AML-193 (cell line): ENCODE measurements around the gene TRDMT1.
A peak's percentile ranks its signal among the peaks of the same experiment; 100 is the strongest.

ENCODE experiments used
- DNase-seq, 2 experiments: peaks; one replicate each; lab custom pipeline; 2025; lab: John Stamatoyannopoulos, UW

The TRDMT1 gene

DNA sequence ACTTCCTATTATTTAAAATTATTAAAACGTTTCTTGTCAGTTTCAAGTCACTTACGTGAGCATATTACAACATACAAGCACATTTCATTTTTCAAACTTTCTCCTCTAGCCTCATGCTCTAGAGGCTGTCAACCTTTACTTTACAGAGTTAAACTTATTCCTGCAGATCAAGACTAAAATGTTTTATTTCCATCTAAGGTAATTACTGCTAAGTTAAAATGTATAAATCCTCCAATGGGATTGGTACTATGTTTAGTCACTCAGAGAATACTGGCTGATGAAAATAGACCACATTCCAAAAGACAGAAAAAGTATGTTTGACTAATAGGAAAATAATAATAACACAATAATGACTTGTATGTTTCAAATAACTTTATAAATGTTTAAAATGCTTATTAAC lies 8.4 kb upstream of the TRDMT1 start:
- DNase-seq: no peak

DNA sequence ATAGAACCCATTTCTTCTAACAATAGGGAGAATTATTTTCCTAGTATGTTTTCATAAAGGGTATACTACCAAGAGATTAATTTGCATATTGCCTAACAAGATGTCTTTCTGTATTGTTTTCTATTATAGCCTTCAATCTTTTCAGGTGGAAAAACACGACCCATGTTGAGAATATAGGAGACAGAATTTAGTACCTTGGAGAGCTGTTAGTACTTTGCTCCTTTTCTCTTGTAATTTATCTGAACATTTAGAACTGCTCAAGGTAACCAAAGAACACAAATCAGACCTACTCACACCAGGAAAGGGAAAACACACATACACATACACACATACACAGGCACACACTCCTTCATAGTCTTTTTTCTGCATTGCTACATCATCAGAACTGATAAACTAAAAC lies 7.8 kb upstream of the TRDMT1 start:
- DNase-seq: no peak

DNA sequence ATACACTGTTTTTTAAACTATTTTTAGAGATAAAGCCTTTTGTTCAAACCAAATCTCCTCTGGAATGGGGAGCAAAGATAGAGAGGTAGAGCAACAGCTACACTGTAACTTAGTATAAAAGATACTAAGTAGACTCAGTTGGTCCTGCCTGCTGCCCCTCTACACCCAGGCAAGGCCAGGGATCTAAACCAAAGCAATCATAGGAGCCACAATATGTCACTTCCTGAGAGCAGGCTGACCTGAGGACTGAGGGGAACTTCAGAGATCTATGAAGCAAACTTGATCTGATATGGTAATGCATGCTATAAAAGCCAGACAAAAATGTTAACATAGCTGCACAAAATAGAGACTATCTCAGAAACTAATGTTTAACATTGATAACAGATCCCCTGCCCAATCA lies 7.0 kb upstream of the TRDMT1 start:
- DNase-seq: no peak

DNA sequence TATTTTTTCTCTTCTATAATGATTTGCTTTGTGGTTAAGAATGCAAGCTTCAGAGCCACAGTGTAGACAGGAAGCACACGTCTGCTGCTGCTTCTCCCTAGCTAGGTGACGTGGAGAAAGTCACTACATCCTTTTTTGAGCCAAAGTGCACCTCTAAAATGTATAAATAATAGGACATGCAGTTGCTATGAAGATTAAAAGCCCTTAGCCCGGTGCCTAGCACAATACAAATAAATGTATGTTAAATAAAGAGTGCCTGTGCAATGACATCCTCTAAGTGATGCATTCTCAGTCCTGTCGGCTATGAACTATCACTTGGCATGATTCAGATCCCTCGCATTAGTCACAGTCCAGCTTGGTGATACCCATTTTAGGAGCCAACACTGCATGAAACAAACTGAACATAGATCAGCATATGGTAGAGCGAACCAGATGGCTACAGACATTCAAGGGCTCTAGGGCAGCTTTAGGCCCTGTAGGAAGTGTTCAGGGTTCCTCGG lies 4.8 kb upstream of the TRDMT1 start:
- DNase-seq: peak in 1 of 2 experiments; percentile 36

DNA sequence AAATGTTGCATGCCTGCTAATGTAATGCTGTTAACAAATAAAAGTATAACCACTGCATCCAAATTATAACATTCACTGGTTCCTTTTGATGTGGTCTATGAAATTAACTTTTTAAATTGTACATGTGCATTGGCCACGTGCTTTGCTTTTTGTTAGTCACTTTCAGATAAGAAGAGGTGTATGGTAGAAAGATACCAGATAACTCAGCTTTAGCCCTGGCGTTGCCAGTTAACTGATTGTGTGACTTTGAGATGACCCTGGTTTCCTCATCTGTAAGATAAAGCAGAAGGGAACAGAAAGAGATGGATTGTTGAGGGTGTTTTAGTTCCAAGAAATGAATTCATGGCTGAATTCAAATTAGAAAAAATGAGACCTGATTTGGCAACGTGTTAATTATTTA lies 1.9 kb upstream of the TRDMT1 start:
- no peak for DNase-seq

DNA sequence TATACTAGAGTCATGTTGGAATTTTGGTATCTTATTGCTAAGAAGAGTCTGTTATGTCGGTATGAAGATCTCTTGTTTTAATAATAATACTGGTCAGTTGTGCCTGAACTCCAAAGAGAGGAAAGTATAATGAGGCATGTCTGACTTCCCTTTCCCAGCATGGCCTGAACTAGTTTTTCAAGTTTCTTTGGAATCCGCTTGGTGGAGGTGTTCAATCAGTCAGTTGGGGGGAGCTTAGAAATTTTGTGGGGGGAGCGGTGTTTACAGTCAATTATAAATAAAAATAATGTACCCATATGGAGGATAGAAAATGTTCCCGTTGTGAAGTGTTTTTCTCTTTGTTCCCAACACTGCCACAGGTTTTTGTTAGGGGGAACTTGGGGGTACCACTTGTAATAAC lies 1.5 kb upstream of the TRDMT1 start:
- DNase-seq: no peak

DNA sequence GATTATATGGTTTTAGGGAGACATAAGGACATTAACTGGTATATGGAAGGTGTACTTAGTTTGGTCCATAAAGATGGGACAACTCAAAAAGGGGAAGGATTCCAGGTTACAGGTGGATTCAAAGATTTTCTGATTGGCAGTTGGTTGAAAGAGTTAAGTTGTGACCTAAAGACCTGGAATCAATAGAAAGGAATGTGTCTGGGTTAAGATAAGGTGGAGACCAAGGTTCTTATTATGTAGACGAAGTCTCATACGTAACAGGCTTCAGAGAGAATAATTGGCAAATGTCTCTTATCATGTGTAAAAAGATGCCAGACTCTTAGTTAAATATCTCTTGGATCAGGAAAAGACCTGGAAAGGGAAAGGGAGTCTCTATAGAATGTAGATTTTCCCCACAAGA lies 1.0 kb upstream of the TRDMT1 start:
- no peak for DNase-seq

DNA sequence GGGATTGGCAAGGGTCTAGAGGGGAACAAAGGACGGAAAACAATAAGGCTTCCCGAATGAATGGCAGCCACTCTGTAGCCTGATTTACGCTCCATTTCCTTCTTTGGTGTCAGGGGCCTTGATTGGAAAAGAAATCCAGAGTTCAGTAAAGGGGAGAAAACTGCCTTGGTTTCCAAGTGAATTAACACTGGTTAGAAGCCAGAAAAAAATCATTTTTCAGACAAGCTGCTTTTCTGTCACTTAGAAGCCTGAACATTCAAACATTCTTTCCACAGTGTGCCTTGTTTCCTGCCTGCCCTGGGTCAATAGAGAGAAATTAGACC lies 283 bp upstream of the TRDMT1 start:
- DNase-seq: no peak

DNA sequence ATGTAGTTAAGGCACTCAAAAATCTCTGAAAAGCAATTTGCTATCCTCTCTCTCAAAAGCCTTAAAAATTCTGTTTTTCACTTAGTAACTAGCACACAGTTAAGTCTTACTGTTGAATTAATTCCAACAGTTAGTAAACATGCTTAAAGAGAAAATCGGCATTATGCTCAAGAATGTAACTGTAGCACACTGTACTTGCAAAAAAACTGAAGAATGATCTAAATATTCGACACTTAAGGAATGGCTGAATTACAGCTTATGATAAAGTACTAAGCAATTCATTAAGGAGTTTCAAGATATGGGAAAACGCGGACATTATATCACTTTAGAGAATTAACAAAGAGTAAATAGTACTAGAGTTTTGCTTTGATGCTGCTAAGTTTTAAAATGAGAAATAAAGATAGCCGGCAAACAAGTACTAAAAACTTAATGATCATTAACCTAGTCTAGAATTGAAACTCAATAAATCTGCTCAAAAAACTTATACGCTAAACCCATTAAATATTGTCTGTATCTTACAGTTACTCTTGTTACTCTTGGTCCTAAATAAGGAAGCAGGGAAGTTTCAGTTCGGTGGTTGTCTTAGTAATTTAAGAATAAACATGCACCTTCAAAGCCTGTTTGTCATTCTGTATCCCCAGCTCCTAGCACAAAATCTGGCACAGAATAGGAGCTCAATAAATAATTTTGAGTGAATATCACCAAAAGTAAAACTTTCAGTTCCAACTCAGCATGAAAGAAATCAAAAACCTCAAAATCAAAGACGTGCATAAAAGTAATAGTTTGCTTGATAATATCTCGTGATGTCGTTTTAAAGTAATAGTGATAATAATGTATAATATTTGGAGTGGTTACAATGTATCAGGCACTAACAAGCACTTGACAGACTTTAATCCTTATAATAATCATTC lies 1.2 kb downstream of the TRDMT1 start:
- DNase-seq: peak; percentile 28 to 34

DNA sequence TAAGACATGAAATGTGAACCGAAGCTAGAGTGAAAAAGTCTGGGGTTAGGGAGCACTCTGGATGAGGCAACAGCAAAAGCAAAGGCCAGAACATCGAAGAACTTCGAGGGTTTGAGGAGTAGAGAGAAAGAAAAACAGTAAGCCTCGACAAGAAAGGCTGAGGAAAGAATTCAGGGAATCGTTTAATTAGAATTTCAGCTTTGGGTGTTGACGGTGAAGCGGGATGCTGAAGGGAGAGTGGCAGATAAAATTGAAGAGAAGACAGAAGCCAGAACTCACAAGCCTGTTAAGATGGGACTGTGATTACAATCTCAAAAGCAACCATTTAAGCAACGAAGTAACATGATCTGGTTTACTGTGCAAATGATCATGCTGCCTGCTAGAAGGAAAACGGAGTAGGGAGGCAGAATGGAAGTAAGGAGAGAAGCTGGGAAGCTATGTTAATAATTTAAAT lies 2.1 kb downstream of the TRDMT1 start:
- no peak for DNase-seq

DNA sequence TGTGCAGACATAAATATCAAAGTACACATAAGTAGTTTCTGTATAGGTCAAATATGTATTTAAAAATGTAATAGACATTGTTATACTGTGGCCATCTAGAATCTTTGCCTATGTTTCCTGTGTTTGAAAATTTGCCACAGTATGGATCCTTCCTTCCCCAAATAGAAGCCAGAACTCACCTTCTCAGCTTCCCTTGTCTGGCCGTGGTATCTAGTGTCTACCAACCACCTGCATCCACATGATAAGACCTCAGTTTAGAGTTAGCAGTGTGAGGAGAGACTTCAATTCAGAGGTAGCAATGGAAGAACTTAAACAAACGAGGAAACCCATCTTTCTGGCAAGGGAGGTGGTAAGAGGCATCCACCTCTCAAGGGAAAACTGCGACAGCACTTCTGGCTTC lies 4.9 kb downstream of the TRDMT1 start:
- no peak for DNase-seq

DNA sequence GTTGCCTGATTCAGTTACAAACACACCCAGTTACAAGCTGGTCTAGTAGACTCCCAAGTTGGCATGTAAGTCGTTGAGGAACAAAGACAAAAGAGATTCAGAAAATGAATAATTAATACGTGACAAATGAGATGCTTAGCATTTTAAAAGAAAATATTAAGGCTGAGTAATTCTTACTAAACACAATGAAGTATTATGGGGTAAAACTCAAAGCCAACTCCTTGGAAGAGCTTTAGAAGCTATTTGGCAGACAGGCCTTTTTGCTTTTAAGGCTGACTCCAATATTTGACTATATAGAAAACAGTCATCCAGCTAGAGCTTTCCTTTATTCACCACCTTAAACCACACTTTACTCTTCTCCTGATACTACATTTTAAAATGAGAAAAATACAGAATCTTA lies 5.4 kb downstream of the TRDMT1 start:
- no peak for DNase-seq

DNA sequence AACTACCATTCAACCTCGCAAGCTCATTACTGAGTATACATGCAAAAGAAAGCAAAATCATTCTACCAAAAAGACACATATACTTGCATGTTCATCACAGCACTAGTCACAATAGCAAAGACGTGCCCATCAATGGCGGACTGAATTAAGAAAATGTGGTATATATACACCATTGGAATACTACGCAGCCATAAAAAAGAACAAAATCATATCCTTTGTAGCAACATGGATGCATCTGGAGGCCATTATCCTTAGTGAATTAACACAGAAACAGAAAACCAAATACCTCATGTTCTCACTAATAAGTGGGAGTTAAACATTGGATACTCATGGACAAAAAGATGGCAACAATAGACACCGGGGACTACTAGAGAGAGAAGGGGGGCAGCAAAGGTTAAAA lies 6.4 kb downstream of the TRDMT1 start:
- no peak for DNase-seq

DNA sequence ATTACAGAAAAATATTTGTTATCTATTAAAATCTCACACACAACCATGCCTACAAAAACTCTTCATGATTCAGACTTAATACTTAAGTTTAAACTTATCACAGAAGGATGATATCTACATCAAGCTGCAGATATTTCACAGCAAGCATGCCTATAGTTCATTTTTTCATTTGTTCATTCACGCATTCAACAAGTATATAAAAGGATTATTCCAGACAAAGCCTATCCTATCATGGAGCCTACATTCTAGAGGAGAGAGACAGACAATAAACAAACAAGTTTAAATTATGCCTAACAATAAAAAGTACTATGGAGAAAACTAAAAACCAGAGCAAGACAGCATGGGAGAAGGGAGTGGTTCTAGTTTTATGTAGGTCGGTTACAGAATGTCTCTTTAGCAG lies 10.9 kb downstream of the TRDMT1 start:
- no peak for DNase-seq

DNA sequence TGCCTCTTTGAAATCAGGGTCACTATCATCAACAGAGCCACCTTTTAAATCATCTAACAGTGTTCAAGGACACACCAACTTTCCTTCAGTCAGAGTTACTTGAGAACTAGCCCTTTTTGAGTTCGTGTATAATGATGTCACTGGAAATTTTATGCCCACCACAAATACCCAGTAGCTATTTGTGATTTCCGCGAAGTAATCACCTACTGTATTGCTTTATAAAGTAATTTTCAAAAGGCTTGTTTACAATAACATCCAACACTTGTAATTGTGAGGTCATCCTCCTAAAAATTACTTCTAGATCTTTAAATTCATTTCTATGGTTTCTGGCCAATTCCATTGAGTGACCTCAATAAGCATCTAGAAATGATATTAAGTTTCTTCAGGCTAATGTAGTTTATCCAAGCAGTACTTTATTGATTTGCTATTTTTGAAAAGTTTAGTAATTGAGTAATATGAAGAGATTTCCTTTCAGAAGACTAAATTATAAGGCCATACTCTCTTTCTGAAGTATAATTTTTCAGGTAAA lies 12.8 kb downstream of the TRDMT1 start:
- no peak for DNase-seq

DNA sequence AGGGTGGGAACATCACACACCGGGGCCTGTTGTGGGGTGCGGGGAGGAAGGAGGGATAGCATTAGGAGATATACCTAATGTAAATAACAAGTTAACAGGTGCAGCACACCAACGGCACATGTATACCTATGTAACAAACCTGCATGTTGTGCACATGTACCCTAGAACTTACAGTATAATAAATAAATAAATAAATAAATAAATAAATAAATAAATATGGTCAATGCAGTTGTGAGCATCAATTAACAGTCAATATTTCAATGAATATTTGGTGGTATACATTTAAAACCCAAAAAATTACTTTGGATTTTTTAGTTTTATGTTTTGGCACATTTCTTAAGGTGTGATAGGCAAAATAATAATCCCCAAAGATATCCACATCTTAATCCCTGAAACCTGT lies 15.6 kb downstream of the TRDMT1 start:
- no peak for DNase-seq

DNA sequence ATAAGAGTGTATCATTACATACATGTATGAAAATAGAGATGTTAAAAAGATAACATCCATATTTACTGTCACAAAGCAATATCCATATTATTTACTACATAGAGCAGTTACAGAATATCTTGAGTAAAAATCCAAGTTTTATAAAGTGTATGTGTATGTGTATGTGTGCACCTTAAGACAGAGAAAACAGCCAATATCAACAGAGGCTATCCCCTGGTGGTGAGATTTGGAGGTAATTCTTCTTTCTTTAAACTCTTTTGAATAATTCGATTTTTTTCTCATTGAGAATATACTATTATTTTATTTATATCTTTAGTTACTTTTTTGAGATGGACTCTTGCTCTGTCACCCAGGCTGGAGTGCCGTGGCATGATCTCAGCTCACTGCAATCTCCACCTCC lies 18.4 kb downstream of the TRDMT1 start:
- DNase-seq: no peak

DNA sequence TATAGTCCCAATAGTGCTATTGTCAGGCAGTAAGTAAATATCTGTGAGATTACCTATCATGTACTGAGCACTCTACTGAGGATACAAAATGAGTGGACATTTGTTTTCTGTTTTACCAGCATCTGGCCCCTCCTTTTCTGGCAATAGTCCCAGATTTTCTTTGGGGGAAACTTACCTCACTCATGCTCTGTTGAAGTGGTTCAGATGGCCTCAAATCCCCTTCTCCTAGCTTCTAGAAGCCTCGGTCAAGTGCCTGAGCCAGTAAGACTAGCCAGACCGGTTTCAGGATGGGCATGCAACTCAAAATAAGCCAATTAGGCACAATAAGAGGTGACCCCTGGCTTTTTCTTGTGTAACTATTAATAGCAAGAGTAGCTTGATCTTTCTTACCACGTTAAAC lies 19.7 kb downstream of the TRDMT1 start:
- DNase-seq: no peak

DNA sequence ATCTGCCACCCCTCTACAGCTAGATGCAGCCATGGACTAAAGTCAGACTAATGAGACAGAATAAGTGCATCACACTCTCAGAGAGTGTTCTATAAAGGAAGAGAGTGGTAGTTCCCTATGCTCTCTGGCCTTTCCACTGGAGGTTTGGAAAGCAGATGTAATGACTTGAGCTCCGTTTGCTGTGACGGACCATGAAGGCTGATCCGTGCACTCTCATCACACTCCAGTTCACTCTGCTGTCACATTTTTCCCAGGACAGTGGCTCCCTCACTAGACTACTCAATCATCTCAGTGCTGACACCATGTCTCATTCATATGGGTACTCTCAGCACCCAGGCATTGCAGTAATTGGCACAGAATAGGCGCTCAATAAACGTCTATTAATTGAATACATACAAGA lies 20.4 kb downstream of the TRDMT1 start:
- no peak for DNase-seq

DNA sequence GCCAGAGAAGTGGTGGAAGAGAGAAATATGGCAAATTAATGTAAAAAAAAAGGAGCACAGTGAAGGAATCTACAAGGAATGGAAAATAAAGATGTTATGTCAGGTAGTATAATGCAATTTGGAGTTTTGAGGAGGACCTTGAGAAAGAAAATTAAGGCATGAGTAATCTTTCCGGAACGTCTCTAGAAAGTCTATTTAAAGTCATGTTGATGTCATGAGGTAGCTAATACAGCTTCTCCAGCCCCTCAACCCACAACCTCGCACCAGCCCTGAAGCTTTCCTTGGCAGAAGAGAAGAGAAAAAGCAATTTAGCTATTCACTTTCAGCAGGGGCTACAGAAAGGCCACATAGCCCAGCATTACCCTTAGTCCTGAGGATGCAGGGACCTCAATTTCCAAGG lies 22.5 kb downstream of the TRDMT1 start:
- DNase-seq: no peak

DNA sequence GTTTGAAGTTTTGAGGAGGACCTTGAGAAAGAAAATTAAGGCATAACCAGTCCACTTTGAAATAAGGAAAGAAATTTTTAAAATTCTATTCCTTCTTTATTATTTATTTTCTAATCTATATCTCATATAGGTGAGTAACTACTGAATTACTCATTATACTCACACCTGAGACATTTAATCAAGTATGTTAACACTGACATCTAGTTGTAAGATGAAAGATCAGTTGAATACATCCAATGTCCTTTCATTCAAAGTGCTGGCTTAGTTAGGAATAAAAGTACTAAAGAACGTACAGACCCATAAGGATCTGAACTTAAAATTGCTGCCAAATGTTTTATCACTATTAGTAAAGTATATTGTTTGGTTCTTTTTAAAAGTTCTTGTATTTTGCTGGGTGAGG lies 23.5 kb downstream of the TRDMT1 start:
- no peak for DNase-seq

DNA sequence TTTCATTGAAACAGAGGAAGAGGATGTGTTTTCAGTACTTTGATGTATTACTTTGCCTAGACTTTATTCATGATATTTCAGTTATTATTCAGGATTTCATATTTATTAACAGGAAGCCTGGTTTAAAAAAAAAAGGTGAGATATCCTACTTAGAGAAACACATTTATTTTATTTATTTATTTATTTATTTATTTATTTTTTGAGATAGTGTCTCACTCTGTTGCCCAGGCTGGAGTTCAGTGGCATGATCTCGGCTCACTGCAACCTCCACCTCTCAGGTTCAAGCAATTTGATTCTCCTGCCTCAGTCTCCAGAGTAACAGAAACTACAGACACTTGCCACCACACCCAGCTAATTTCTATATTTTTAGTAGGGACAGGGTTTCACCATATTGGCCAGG lies 24.5 kb downstream of the TRDMT1 start:
- no peak for DNase-seq

DNA sequence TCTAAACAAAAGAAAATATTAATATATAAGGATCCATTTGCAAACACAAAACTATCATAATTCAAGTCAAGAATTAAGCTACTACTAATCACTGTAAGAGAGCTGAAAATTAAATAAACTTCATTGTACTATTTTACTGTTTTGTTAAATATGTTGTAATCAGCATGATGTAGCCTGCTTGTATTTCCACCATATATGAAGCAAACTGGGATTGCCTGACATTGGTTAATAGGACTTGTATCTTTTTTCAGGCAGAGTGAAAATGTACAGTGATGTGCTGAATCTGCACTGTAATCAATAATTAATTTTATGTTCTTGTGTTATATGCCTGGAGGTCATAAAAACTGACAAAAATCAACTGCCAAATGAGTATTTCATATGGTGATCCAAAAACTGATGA lies 25.4 kb downstream of the TRDMT1 start:
- no peak for DNase-seq

DNA sequence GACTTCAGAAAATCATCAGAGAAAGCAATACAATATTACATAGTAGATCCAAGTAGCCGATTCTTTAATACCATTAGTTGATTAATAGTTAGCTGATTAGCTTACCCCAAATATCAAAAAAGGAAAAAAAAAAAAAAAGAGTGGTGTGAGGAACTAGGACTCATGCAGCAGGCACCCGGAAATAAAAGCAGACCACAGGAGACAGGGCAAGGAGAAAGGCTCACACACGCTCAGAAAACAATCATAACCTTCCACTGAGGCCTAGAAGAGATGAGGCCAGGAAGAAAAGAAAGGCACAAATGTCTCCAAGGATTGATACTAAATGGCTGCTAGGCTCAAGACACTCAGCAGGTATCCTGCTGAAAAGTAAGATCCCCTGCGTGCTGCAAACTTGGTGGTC lies 25.9 kb downstream of the TRDMT1 start:
- peak in 1 of 2 experiments; percentile 19 for DNase-seq
